OCI-LY3 (cell line): ENCODE data around the gene DTX2.
"Not testable (repeated sequence)": the region's sequence is repeated elsewhere in the genome, so short reads cannot be mapped to it uniquely, and the experiment has no call there.

Experiments used
- H2AFZ ChIP-seq: fragments of 200-600, 300-600 bp; shearing (Covaris generic); 2 replicates; pipeline ENCODE4 v1.6.0; 2014; ENCODE audit warnings: antibody characterized with exemption, low read depth, low read length
- H3K27ac ChIP-seq: fragments of 200-600, 300-600 bp; sonication (generic); 2 replicates; pipeline ENCODE4 v1.5.1; 2014; ENCODE audit warnings: mild to moderate bottlenecking, low read length, moderate library complexity, mixed read lengths
- H3K27me3 ChIP-seq: fragments of 200-600, 300-600 bp; sonication (generic); 2 replicates; pipeline ENCODE4 v1.6.1; 2014; ENCODE audit warnings: low read depth, low read length, mixed read lengths
- H3K36me3 ChIP-seq: fragments of 200-600, 300-600 bp; sonication (generic); replicated peaks from 2 replicates; pipeline ENCODE3; 2014; ENCODE audit warnings: low read depth, low read length, mixed read lengths
- H3K4me1 ChIP-seq: fragments of 300-600, 200-600 bp; sonication (generic); 2 replicates; pipeline ENCODE4 v1.6.1; 2014; ENCODE audit warnings: low read length, mixed read lengths
- H3K4me2 ChIP-seq: fragments of 200-600, 300-600 bp; sonication (generic); 2 replicates; pipeline ENCODE4 v1.6.1; 2014; ENCODE audit warnings: low read length, mixed read lengths
- H3K4me3 ChIP-seq: fragments of 300-600, 200-600 bp; sonication (generic); 2 replicates; pipeline ENCODE4 v1.5.1; 2014; ENCODE audit warnings: antibody characterized with exemption, mild to moderate bottlenecking, low read length, moderate library complexity
- H3K79me2 ChIP-seq: fragments of 300-600, 200-600 bp; shearing (Covaris generic); 2 replicates; pipeline ENCODE4 v1.6.1; 2014; ENCODE audit warnings: mild to moderate bottlenecking, low read length, mixed read lengths
- H3K9ac ChIP-seq: fragments of 300-600, 200-600 bp; shearing (Covaris generic); 2 replicates; pipeline ENCODE4 v1.6.0; 2014; ENCODE audit warnings: mild to moderate bottlenecking, low read length, moderate library complexity
- H3K9me3 ChIP-seq: fragments of 200-600, 300-600 bp; shearing (Covaris generic); 2 replicates; pipeline ENCODE4 v1.6.1; 2014; ENCODE audit warnings: low read length, mixed read lengths; ENCODE audit not compliant: insufficient read depth
- H4K20me1 ChIP-seq: fragments of 200-600, 300-600 bp; sonication (generic); 2 replicates; pipeline ENCODE4 v1.6.1; 2016; ENCODE audit warnings: low read length, mixed read lengths; ENCODE audit not compliant: insufficient read depth

DTX2 gene

GRCh38 chr7:76476280-76476679 is 14.8 kb downstream of the DTX2 start:
- H3K79me2 ChIP-seq, H3K4me2 ChIP-seq, H3K9me3 ChIP-seq, H3K4me3 ChIP-seq, H3K9ac ChIP-seq, H3K36me3 ChIP-seq, H3K27ac ChIP-seq, H4K20me1 ChIP-seq, H2AFZ ChIP-seq, H3K27me3 ChIP-seq, H3K4me1 ChIP-seq: not testable (repeated sequence)

- not testable (repeated sequence) for H3K4me3 ChIP-seq, H3K79me2 ChIP-seq, H3K27me3 ChIP-seq, H3K36me3 ChIP-seq, H3K9ac ChIP-seq, H2AFZ ChIP-seq, H3K4me1 ChIP-seq, H3K4me2 ChIP-seq, H4K20me1 ChIP-seq, H3K9me3 ChIP-seq, H3K27ac ChIP-seq
These were observed 15.4 kb downstream of the DTX2 start for GRCh38 chr7:76476742-76477474.

- not testable (repeated sequence) for H3K9ac ChIP-seq, H4K20me1 ChIP-seq, H3K4me1 ChIP-seq, H3K79me2 ChIP-seq, H3K27ac ChIP-seq, H3K9me3 ChIP-seq, H3K4me3 ChIP-seq, H3K27me3 ChIP-seq, H2AFZ ChIP-seq, H3K36me3 ChIP-seq, H3K4me2 ChIP-seq
These were observed 18.1 kb downstream of the DTX2 start for GRCh38 chr7:76479628-76480027.

- H3K4me3 ChIP-seq, H3K9ac ChIP-seq, H3K36me3 ChIP-seq: not testable (repeated sequence)
These were observed 19.1 kb downstream of the DTX2 start for GRCh38 chr7:76480403-76481253.

GRCh38 chr7:76482660-76483059 is 21.2 kb downstream of the DTX2 start:
- H3K4me2 ChIP-seq, H3K4me1 ChIP-seq, H3K4me3 ChIP-seq, H3K9me3 ChIP-seq, H2AFZ ChIP-seq, H3K9ac ChIP-seq, H3K27me3 ChIP-seq, H4K20me1 ChIP-seq, H3K36me3 ChIP-seq, H3K27ac ChIP-seq, H3K79me2 ChIP-seq: not testable (repeated sequence)

More at GRCh38 chr7:76480403-76481253, 19.1 kb downstream of the DTX2 start:
- not testable (repeated sequence) for H3K27ac ChIP-seq, H3K79me2 ChIP-seq, H2AFZ ChIP-seq, H3K4me2 ChIP-seq, H3K27me3 ChIP-seq, H3K9me3 ChIP-seq, H4K20me1 ChIP-seq, H3K4me1 ChIP-seq

GRCh38 chr7:76483081-76483480 is 21.6 kb downstream of the DTX2 start:
- not testable (repeated sequence) for H3K9me3 ChIP-seq, H4K20me1 ChIP-seq, H3K4me2 ChIP-seq, H3K79me2 ChIP-seq, H3K27me3 ChIP-seq, H3K9ac ChIP-seq, H3K4me3 ChIP-seq, H2AFZ ChIP-seq, H3K4me1 ChIP-seq, H3K36me3 ChIP-seq, H3K27ac ChIP-seq

- H3K9ac ChIP-seq, H3K79me2 ChIP-seq, H3K27ac ChIP-seq, H3K9me3 ChIP-seq, H3K27me3 ChIP-seq, H2AFZ ChIP-seq, H3K4me2 ChIP-seq, H3K36me3 ChIP-seq, H3K4me1 ChIP-seq, H3K4me3 ChIP-seq, H4K20me1 ChIP-seq: not testable (repeated sequence)
These were observed 22.9 kb downstream of the DTX2 start for GRCh38 chr7:76484456-76484855.

- H3K79me2 ChIP-seq, H3K4me3 ChIP-seq, H2AFZ ChIP-seq, H3K27me3 ChIP-seq, H3K36me3 ChIP-seq, H3K4me1 ChIP-seq, H3K27ac ChIP-seq, H3K9ac ChIP-seq, H4K20me1 ChIP-seq, H3K9me3 ChIP-seq, H3K4me2 ChIP-seq: not testable (repeated sequence)
These were observed 24.5 kb downstream of the DTX2 start for GRCh38 chr7:76485822-76486610.

GRCh38 chr7:76486618-76487017 is 25.1 kb downstream of the DTX2 start:
- not testable (repeated sequence) for H3K36me3 ChIP-seq, H3K4me2 ChIP-seq, H3K27me3 ChIP-seq, H3K27ac ChIP-seq, H3K4me1 ChIP-seq, H3K4me3 ChIP-seq, H3K9ac ChIP-seq, H2AFZ ChIP-seq, H3K9me3 ChIP-seq, H4K20me1 ChIP-seq, H3K79me2 ChIP-seq
